Neural cell (in vitro differentiated cells): ENCODE measurements around the gene CENPO. TPM values are rescaled to one million over a fixed set of nuclear protein-coding genes. Genes with fewer than 3 reads are reported as not detected.

Experiments
- H2AFZ ChIP-seq: fragments of 200-600, 300-800 bp; sonication (generic), shearing (Covaris generic); 2 replicates; pipeline ENCODE4 v1.6.0; 2014; ENCODE audit warnings: low read depth, mild to moderate bottlenecking, antibody characterized with exemption, low read length, moderate library complexity
- H3F3A ChIP-seq: fragments of 200-600 bp; shearing (Covaris generic); 2 replicates; pipeline ENCODE4 v1.6.1; 2016; ENCODE audit warnings: mild to moderate bottlenecking, moderate library complexity, mixed read lengths, antibody characterized with exemption, low read length; ENCODE audit not compliant: insufficient read depth, poor library complexity, severe bottlenecking
- H3K27ac ChIP-seq: fragments of 200-600, 300-800 bp; sonication (generic), shearing (Covaris generic); 2 replicates; pipeline ENCODE4 v1.5.1; 2014; ENCODE audit warnings: mild to moderate bottlenecking, low read length, moderate library complexity
- H3K27me3 ChIP-seq: fragments of 300-800, 200-600 bp; sonication (generic), shearing (Covaris generic); 2 replicates; pipeline ENCODE4 v1.6.0; 2014; ENCODE audit warnings: mild to moderate bottlenecking, low read depth, low read length, moderate library complexity; ENCODE audit not compliant: insufficient read depth
- H3K36me3 ChIP-seq: fragments of 300-800, 200-600 bp; sonication (generic), shearing (Covaris generic); 2 replicates; pipeline ENCODE4 v1.5.1; 2014; ENCODE audit warnings: mild to moderate bottlenecking, antibody characterized with exemption, low read length, moderate library complexity; ENCODE audit not compliant: insufficient read depth
- H3K4me2 ChIP-seq: fragments of 300-800, 200-600 bp; sonication (generic), shearing (Covaris generic); 2 replicates; pipeline ENCODE4 v1.6.0; 2014; ENCODE audit warnings: mild to moderate bottlenecking, low read length
- H3K4me3 ChIP-seq: fragments of 300-800, 200-600 bp; sonication (generic), shearing (Covaris generic); 2 replicates; pipeline ENCODE4 v1.5.1; 2014; ENCODE audit warnings: mild to moderate bottlenecking, low read length, moderate library complexity
- H3K79me2 ChIP-seq: fragments of 200-600 bp; shearing (Covaris generic); replicated peaks from 2 replicates; pipeline ENCODE4 v1.6.0; 2014; ENCODE audit warnings: mild to moderate bottlenecking, low read length, moderate library complexity; ENCODE audit not compliant: insufficient read depth
- H3K9ac ChIP-seq: fragments of 300-800, 200-600 bp; sonication (generic), shearing (Covaris generic); 2 replicates; pipeline ENCODE4 v1.6.1; 2016; ENCODE audit warnings: mild to moderate bottlenecking, low read length, mixed read lengths
- H3K9me2 ChIP-seq: fragments of 200-600 bp; shearing (Covaris generic); 2 replicates; pipeline ENCODE4 v1.6.1; 2016; ENCODE audit warnings: mild to moderate bottlenecking, low read length, mixed read lengths; ENCODE audit not compliant: insufficient read depth
- H3K9me3 ChIP-seq: fragments of 200-600, 300-800 bp; sonication (generic), shearing (Covaris generic); 2 replicates; pipeline ENCODE4 v1.6.1; 2016; ENCODE audit warnings: mild to moderate bottlenecking, mixed run types, low read length, moderate library complexity, mixed read lengths
- H4K20me1 ChIP-seq: fragments of 200-600 bp; shearing (Covaris generic); 2 replicates; pipeline ENCODE4 v1.6.1; 2016; ENCODE audit warnings: mild to moderate bottlenecking, mixed run types; ENCODE audit not compliant: insufficient read depth
- EP300 ChIP-seq: fragments of 450-650 bp; conservative IDR thresholded peaks from 2 replicates; pipeline ENCODE4 v1.6.1; 2014; ENCODE audit warnings: antibody characterized with exemption, mild to moderate bottlenecking, moderate library complexity; ENCODE audit not compliant: poor library complexity, severe bottlenecking
- EZH2 ChIP-seq: fragments of 200-600, 300-800 bp; shearing (Covaris generic), sonication (generic); IDR thresholded peaks from 2 replicates; pipeline ENCODE4 v1.6.1; 2014; ENCODE audit warnings: antibody characterized with exemption, low read length, borderline replicate concordance, mild to moderate bottlenecking; ENCODE audit not compliant: insufficient read depth, poor library complexity, severe bottlenecking
- MXI1 ChIP-seq: fragments of 450-650 bp; conservative IDR thresholded peaks from 2 replicates; pipeline ENCODE4 v1.6.1; 2014; ENCODE audit warnings: antibody characterized with exemption, mild to moderate bottlenecking; ENCODE audit not compliant: poor library complexity, severe bottlenecking
- POLR2AphosphoS5 ChIP-seq: IDR thresholded peaks from 2 replicates; pipeline ENCODE4 v1.6.1; 2012
- RAD21 ChIP-seq: fragments of 450-650 bp; conservative IDR thresholded peaks from 2 replicates; pipeline ENCODE4 v1.6.1; 2014; ENCODE audit warnings: antibody characterized with exemption, mild to moderate bottlenecking, moderate library complexity
- SMC3 ChIP-seq: fragments of 450-650 bp; conservative IDR thresholded peaks from 2 replicates; pipeline ENCODE4 v1.6.1; 2014; ENCODE audit warnings: antibody characterized with exemption, mild to moderate bottlenecking, moderate library complexity; ENCODE audit not compliant: poor library complexity
- TAF1 ChIP-seq: IDR thresholded peaks from 2 replicates; pipeline ENCODE4 v1.6.1; 2012; ENCODE audit warnings: low read depth
- polyA plus RNA-seq: library from polyadenylated mRNA; depleted of rRNA; stranded (reverse); fragments of >200 nt; gene quantifications from 2 replicates; pipeline ENCODE4 v1.2.3, GENCODE V29; 2014
- TF ChIP-seq, protein P1 (sequence below): fragments of 450-650 bp; IDR thresholded peaks from 2 replicates; pipeline ENCODE4 v1.5.1; 2014; ENCODE audit warnings: antibody characterized with exemption, mild to moderate bottlenecking, moderate library complexity; ENCODE audit not compliant: poor library complexity, severe bottlenecking
- TF ChIP-seq, protein P2 (sequence below): IDR thresholded peaks from 2 replicates; pipeline ENCODE4 v1.6.1; 2012; ENCODE audit warnings: borderline replicate concordance

The CENPO gene
- polyA plus RNA-seq, 1 donor from 2014 or later: 4.4 TPM

GRCh38 chr2:24871852-24872333, 78.7 kb downstream of the CENPO start:
- Histone ChIP-seq H3K36me3 (no peaks in the 10 kb centered on the region), H3K27me3 (no peaks in the 10 kb centered on the region), H3K27ac (no peak overlapping the region), H3K9me3 (no peaks in the 10 kb centered on the region), H4K20me1 (no peaks in the 10 kb centered on the region), H3K4me2 (no peak overlapping the region), H2AFZ (no peak overlapping the region), H3K9me2 (no peaks in the 10 kb centered on the region), H3K4me3 (no peak overlapping the region), H3K9ac (no peak overlapping the region), H3F3A (no peaks in the 10 kb centered on the region), H3K79me2 (no peaks in the 10 kb centered on the region)
- TF ChIP-seq, protein P1, sequence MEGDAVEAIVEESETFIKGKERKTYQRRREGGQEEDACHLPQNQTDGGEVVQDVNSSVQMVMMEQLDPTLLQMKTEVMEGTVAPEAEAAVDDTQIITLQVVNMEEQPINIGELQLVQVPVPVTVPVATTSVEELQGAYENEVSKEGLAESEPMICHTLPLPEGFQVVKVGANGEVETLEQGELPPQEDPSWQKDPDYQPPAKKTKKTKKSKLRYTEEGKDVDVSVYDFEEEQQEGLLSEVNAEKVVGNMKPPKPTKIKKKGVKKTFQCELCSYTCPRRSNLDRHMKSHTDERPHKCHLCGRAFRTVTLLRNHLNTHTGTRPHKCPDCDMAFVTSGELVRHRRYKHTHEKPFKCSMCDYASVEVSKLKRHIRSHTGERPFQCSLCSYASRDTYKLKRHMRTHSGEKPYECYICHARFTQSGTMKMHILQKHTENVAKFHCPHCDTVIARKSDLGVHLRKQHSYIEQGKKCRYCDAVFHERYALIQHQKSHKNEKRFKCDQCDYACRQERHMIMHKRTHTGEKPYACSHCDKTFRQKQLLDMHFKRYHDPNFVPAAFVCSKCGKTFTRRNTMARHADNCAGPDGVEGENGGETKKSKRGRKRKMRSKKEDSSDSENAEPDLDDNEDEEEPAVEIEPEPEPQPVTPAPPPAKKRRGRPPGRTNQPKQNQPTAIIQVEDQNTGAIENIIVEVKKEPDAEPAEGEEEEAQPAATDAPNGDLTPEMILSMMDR: no peak
- TF ChIP-seq, protein P2, sequence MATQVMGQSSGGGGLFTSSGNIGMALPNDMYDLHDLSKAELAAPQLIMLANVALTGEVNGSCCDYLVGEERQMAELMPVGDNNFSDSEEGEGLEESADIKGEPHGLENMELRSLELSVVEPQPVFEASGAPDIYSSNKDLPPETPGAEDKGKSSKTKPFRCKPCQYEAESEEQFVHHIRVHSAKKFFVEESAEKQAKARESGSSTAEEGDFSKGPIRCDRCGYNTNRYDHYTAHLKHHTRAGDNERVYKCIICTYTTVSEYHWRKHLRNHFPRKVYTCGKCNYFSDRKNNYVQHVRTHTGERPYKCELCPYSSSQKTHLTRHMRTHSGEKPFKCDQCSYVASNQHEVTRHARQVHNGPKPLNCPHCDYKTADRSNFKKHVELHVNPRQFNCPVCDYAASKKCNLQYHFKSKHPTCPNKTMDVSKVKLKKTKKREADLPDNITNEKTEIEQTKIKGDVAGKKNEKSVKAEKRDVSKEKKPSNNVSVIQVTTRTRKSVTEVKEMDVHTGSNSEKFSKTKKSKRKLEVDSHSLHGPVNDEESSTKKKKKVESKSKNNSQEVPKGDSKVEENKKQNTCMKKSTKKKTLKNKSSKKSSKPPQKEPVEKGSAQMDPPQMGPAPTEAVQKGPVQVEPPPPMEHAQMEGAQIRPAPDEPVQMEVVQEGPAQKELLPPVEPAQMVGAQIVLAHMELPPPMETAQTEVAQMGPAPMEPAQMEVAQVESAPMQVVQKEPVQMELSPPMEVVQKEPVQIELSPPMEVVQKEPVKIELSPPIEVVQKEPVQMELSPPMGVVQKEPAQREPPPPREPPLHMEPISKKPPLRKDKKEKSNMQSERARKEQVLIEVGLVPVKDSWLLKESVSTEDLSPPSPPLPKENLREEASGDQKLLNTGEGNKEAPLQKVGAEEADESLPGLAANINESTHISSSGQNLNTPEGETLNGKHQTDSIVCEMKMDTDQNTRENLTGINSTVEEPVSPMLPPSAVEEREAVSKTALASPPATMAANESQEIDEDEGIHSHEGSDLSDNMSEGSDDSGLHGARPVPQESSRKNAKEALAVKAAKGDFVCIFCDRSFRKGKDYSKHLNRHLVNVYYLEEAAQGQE: no peak
- TF ChIP-seq EP300 (no peak), RAD21 (no peak), SMC3 (no peak), MXI1 (no peak), EZH2 (no peak), POLR2AphosphoS5 (no peak), TAF1 (no peak)

Other genes starting within 250 kb of the CENPO start
- 27.4 and 33.6 TPM in 2 replicates for gene PTRHD1, start within 50 bp of the CENPO start, polyA plus RNA-seq
- 28.8 and 33.2 TPM in 2 replicates for gene ADCY3, start 126.8 kb downstream of the CENPO start, polyA plus RNA-seq
- gene DNAJC27, start 178.5 kb downstream of the CENPO start, polyA plus RNA-seq: 22.4 and 24.0 TPM in 2 replicates
- 29.3 and 30.6 TPM in 2 replicates for gene EFR3B, start 248.7 kb downstream of the CENPO start, polyA plus RNA-seq